Colonic mucosa (tissue), 4 donors: ENCODE data around the gene DAPK2. TPM values are rescaled to one million over a fixed set of nuclear protein-coding genes. Genes with fewer than 3 reads are reported as not detected.

Experiments
- DNase-seq: peaks from one replicate; pipeline ENCODE4 v3.0.0-alpha.2; 2020
- H3K27ac ChIP-seq: fragments of 200-600 bp; one replicate; pipeline ENCODE4 v1.8.0; 2021
- H3K27me3 ChIP-seq: fragments of 200-600 bp; one replicate; pipeline ENCODE4 v1.8.0; 2021
- H3K36me3 ChIP-seq: fragments of 200-600 bp; one replicate; pipeline ENCODE4 v1.8.0; 2021
- H3K4me1 ChIP-seq: fragments of 200-600 bp; one replicate; pipeline ENCODE4 v1.8.0; 2021; ENCODE audit warnings: mild to moderate bottlenecking
- H3K4me3 ChIP-seq: fragments of 200-600 bp; one replicate; pipeline ENCODE4 v1.8.0; 2021
- H3K9ac ChIP-seq, 2 donors: one replicate each; pipeline ENCODE4 v1.7.0; 2013; ENCODE audit warnings: control low read depth in 2 of 2, low read depth in 2 of 2, low read length in 2 of 2
- H3K9me3 ChIP-seq: fragments of 200-600 bp; one replicate; pipeline ENCODE4 v1.8.0; 2021
- CTCF ChIP-seq: fragments of 200-600 bp; IDR thresholded peaks from one replicate; pipeline ENCODE4 v1.8.0; 2022; ENCODE audit warnings: antibody characterized with exemption, mild to moderate bottlenecking
- intact Hi-C: fragments of 100-400 bp; cut with DNase I; formaldehyde crosslinking; loops from one replicate; pipeline ENCODE4 v1.14.1; 2022
- total RNA-seq, 2 donors: library from RNA; stranded (reverse); fragmentation: NEBNext Ultra II Directional in 1 of 2; extraction: Animal tissue kit (Norgen Biotek cat#: 25700) in 1 of 2; gene quantifications; one replicate each; pipeline ENCODE4 v1.2.1, GENCODE V29; 2021
- donor health status: healthy.
- donor health status: DM: no; HTN: no; CAD: no.
- donor health status: DM: no; HTN: no; CAD: no.

DAPK2 gene
- total RNA-seq, 2 donors from 2014 or later = 23.7 to 26.5 TPM

- H3K27me3 ChIP-seq = no peaks in the 10 kb centered on the region
- H3K4me1 ChIP-seq = peaks cover 3% of the 10 kb centered on the region
- no peak for DNase-seq
These were observed 58.4 kb downstream of the DAPK2 start for GRCh38 chr15:63987796-63988378.

GRCh38 chr15:63986751-63987341 lies 59.4 kb downstream of the DAPK2 start:
- no peaks in the 10 kb centered on the region for H3K27me3 ChIP-seq

More at GRCh38 chr15:63987796-63988378, 58.4 kb downstream of the DAPK2 start:
- H3K9ac ChIP-seq = no peak overlapping the region
- no peaks in the 10 kb centered on the region for H3K9me3 ChIP-seq
- intact Hi-C loops = no loop called here
- no peak for TF ChIP-seq CTCF
- H3K36me3 ChIP-seq = no peaks in the 10 kb centered on the region
- H3K4me3 ChIP-seq = no peak overlapping the region
- no peak overlapping the region for H3K27ac ChIP-seq

GRCh38 chr15:63986185-63986680 lies 60.1 kb downstream of the DAPK2 start:
- no peak overlapping the region for H3K4me3 ChIP-seq
- no peaks in the 10 kb centered on the region for H3K36me3 ChIP-seq
- H3K27ac ChIP-seq = no peak overlapping the region
- no peak for DNase-seq
- no peak overlapping the region for H3K9ac ChIP-seq
- intact Hi-C loops = no loop called here
- no peaks in the 10 kb centered on the region for H3K9me3 ChIP-seq
- TF ChIP-seq CTCF = no peak
- H3K27me3 ChIP-seq = no peaks in the 10 kb centered on the region
- no peaks in the 10 kb centered on the region for H3K4me1 ChIP-seq

More at GRCh38 chr15:63986751-63987341, 59.4 kb downstream of the DAPK2 start:
- Histone ChIP-seq H3K4me1 (no peaks in the 10 kb centered on the region), H3K4me3 (no peak overlapping the region), H3K27ac (no peak overlapping the region), H3K9me3 (no peaks in the 10 kb centered on the region), H3K36me3 (no peaks in the 10 kb centered on the region), H3K9ac (no peak overlapping the region)
- TF ChIP-seq CTCF = no peak
- intact Hi-C loops = no loop called here
- DNase-seq = no peak

- Histone ChIP-seq H3K9ac (peak overlapping the region in 1 of 2 donors; percentile 14), H3K27ac (no peak overlapping the region), H3K4me1 (no peaks in the 10 kb centered on the region), H3K36me3 (no peaks in the 10 kb centered on the region), H3K9me3 (no peaks in the 10 kb centered on the region), H3K4me3 (no peak overlapping the region), H3K27me3 (no peaks in the 10 kb centered on the region)
- no peak for TF ChIP-seq CTCF
- no peak for DNase-seq
- intact Hi-C loops = no loop called here
These were observed 60.8 kb downstream of the DAPK2 start for GRCh38 chr15:63985221-63986184.

GRCh38 chr15:63984331-63984730 lies 62.0 kb downstream of the DAPK2 start:
- Histone ChIP-seq H3K4me1 (no peaks in the 10 kb centered on the region), H3K4me3 (no peak overlapping the region), H3K9ac (no peak overlapping the region), H3K27ac (no peak overlapping the region), H3K36me3 (no peaks in the 10 kb centered on the region), H3K27me3 (no peaks in the 10 kb centered on the region), H3K9me3 (no peaks in the 10 kb centered on the region)
- no peak for TF ChIP-seq CTCF
- no peak for DNase-seq
- intact Hi-C loops = no loop called here
